GM19193 (cell line): Measurements from ENCODE around the gene PLA2G4A.

Experiments
- POLR2A ChIP-seq: IDR thresholded peaks from 4 replicates; pipeline ENCODE4 v1.6.1; 2011; ENCODE audit not compliant: insufficient read depth, insufficient read length; ENCODE audit errors: extremely low read depth

Gene PLA2G4A

GRCh38 chr1:186845576-186846210 lies 16.9 kb downstream of the PLA2G4A start:
- no peak for TF ChIP-seq POLR2A

GRCh38 chr1:186848509-186849130 lies 19.9 kb downstream of the PLA2G4A start:
- TF ChIP-seq POLR2A: no peak

GRCh38 chr1:186849271-186849671 lies 20.5 kb downstream of the PLA2G4A start:
- TF ChIP-seq POLR2A: no peak

- no peak for TF ChIP-seq POLR2A
These were observed 21.1 kb downstream of the PLA2G4A start for GRCh38 chr1:186849826-186850225.

- no peak for TF ChIP-seq POLR2A
These were observed 25.4 kb downstream of the PLA2G4A start for GRCh38 chr1:186854102-186854501.

- TF ChIP-seq POLR2A: no peak
These were observed 30.2 kb downstream of the PLA2G4A start for GRCh38 chr1:186858923-186859322.

- TF ChIP-seq POLR2A: no peak
These were observed 31.2 kb downstream of the PLA2G4A start for GRCh38 chr1:186859995-186860394.

- no peak for TF ChIP-seq POLR2A
These were observed 35.5 kb downstream of the PLA2G4A start for GRCh38 chr1:186864296-186864695.

- TF ChIP-seq POLR2A: no peak
These were observed 36.5 kb downstream of the PLA2G4A start for GRCh38 chr1:186865253-186865652.

GRCh38 chr1:186865857-186866256 lies 37.1 kb downstream of the PLA2G4A start:
- no peak for TF ChIP-seq POLR2A

GRCh38 chr1:186869526-186870228 lies 40.9 kb downstream of the PLA2G4A start:
- TF ChIP-seq POLR2A: no peak

GRCh38 chr1:186871784-186872183 lies 43.0 kb downstream of the PLA2G4A start:
- no peak for TF ChIP-seq POLR2A

- TF ChIP-seq POLR2A: no peak
These were observed 43.5 kb downstream of the PLA2G4A start for GRCh38 chr1:186872291-186872690.

GRCh38 chr1:186873687-186874086 lies 44.9 kb downstream of the PLA2G4A start:
- no peak for TF ChIP-seq POLR2A

GRCh38 chr1:186875896-186876835 lies 47.4 kb downstream of the PLA2G4A start:
- TF ChIP-seq POLR2A: no peak

GRCh38 chr1:186878356-186878755 lies 49.6 kb downstream of the PLA2G4A start:
- no peak for TF ChIP-seq POLR2A

GRCh38 chr1:186880982-186881381 lies 52.2 kb downstream of the PLA2G4A start:
- no peak for TF ChIP-seq POLR2A
